Bronchial epithelial cell (primary cell): ENCODE data around the gene CYP2W1. TPM values are rescaled to one million over a fixed set of nuclear protein-coding genes. Genes with fewer than 3 reads are reported as not detected.

Experiments used
- DNase-seq: peaks from one replicate; pipeline ENCODE4 v3.0.0-alpha.2; 2010; ENCODE audit warnings: low read depth
- FAIRE-seq: peaks from 2 replicates; lab custom pipeline; 2011; peaks lifted over from hg19 to GRCh38; lab: Jason Lieb, UNC
- H3K27me3 ChIP-seq: 2 replicates; pipeline ENCODE4 v1.5.1; 2011; ENCODE audit warnings: low read length; ENCODE audit not compliant: control insufficient read depth, insufficient read depth
- H3K36me3 ChIP-seq: 2 replicates; pipeline ENCODE4 v1.5.1; 2011; ENCODE audit warnings: low read length; ENCODE audit not compliant: control insufficient read depth, insufficient read depth
- H3K4me3 ChIP-seq: 2 replicates; pipeline ENCODE4 v1.5.1; 2011; ENCODE audit warnings: mild to moderate bottlenecking, low read depth, low read length, control low read depth
- CTCF ChIP-seq: IDR thresholded peaks from 2 replicates; pipeline ENCODE4 v1.5.1; 2011; ENCODE audit warnings: mild to moderate bottlenecking, moderate library complexity, low read length, control low read depth, inconsistent platforms; ENCODE audit not compliant: insufficient read depth, severe bottlenecking
- total RNA-seq: library from RNA; depleted of rRNA; stranded (reverse); fragments of >200 nt; gene quantifications from 2 replicates; pipeline ENCODE4 v1.2.1, GENCODE V29; 2014

Gene CYP2W1
- total RNA-seq, 1 donor from 2014 or later: not detected

GRCh38 chr7:975702-976473 lies 7.1 kb upstream of the CYP2W1 start:
- DNase-seq: no peak
- H3K27me3 ChIP-seq: no peaks in the 10 kb centered on the region
- peak overlapping the region; percentile 100 for H3K4me3 ChIP-seq
- TF ChIP-seq CTCF: no peak
- peaks cover 8% of the 10 kb centered on the region for H3K36me3 ChIP-seq
- FAIRE-seq: no peak

- Histone ChIP-seq H3K4me3 (no peak overlapping the region), H3K27me3 (no peaks in the 10 kb centered on the region), H3K36me3 (peaks cover 4% of the 10 kb centered on the region)
- no peak for TF ChIP-seq CTCF
- FAIRE-seq (no peak), DNase-seq (no peak)
Measured at GRCh38 chr7:976901-977325, 6.1 kb upstream of the CYP2W1 start.

GRCh38 chr7:977326-978048 lies 5.5 kb upstream of the CYP2W1 start:
- no peak overlapping the region for H3K4me3 ChIP-seq
- DNase-seq: no peak
- no peak for TF ChIP-seq CTCF
- H3K27me3 ChIP-seq: no peaks in the 10 kb centered on the region
- no peak for FAIRE-seq
- H3K36me3 ChIP-seq: peaks cover 4% of the 10 kb centered on the region

GRCh38 chr7:978049-978346 lies 5.0 kb upstream of the CYP2W1 start:
- no peak for DNase-seq
- Histone ChIP-seq H3K27me3 (no peaks in the 10 kb centered on the region), H3K36me3 (peaks cover under 1% of the 10 kb centered on the region), H3K4me3 (no peak overlapping the region)
- no peak for TF ChIP-seq CTCF
- FAIRE-seq: no peak

GRCh38 chr7:978416-979091 lies 4.4 kb upstream of the CYP2W1 start:
- FAIRE-seq: no peak
- no peak for DNase-seq

More at GRCh38 chr7:978416-979091, 4.4 kb upstream of the CYP2W1 start:
- Histone ChIP-seq H3K4me3 (no peak overlapping the region), H3K27me3 (peaks cover 2% of the 10 kb centered on the region), H3K36me3 (no peaks in the 10 kb centered on the region)
- TF ChIP-seq CTCF: no peak
